H1 (cell line): Measurements from ENCODE around the gene BGN. TPM values are rescaled to one million over a fixed set of nuclear protein-coding genes. Genes with fewer than 3 reads are reported as not detected.

ENCODE experiments used
- CTCF ChIA-PET: fragments of 300-600 bp; sonication (Branson Sonifier 250); formaldehyde crosslinking; loops from one replicate; lab custom pipeline; 2021; ENCODE audit not compliant: partially characterized antibody; lab: Charles Lee
- POLR2A ChIA-PET: fragments of 300-600 bp; sonication (Branson Sonifier 250); formaldehyde crosslinking; loops from one replicate; lab custom pipeline; 2021; ENCODE audit warnings: inconsistent platforms; ENCODE audit not compliant: partially characterized antibody; lab: Charles Lee
- DNase-seq, 2 experiments: peaks; one replicate each; pipeline versions ENCODE4 v3.0.0 to v3.0.0-alpha.2; 2010 to 2022; ENCODE audit warnings: low spot score in 2 of 2, low read depth in 1 of 2, mixed read lengths in 1 of 2
- FAIRE-seq: peaks from 2 replicates; lab custom pipeline; 2011; peaks lifted over from hg19 to GRCh38; lab: Jason Lieb, UNC
- H2AFZ ChIP-seq: 2 replicates; pipeline ENCODE4 v1.8.1; 2012; ENCODE audit warnings: low read length, inconsistent platforms
- H2AK5ac ChIP-seq: 2 replicates; pipeline ENCODE4 v1.6.1; 2013; ENCODE audit warnings: low read depth, low read length
- H2BK120ac ChIP-seq: replicated peaks from 2 replicates; pipeline ENCODE3; 2013; ENCODE audit warnings: low read depth, low read length, inconsistent platforms
- H2BK12ac ChIP-seq: 2 replicates; pipeline ENCODE4 v1.6.1; 2013; ENCODE audit warnings: low read depth, low read length
- H2BK15ac ChIP-seq: 2 replicates; pipeline ENCODE4 v1.6.1; 2013; ENCODE audit warnings: low read length
- H2BK20ac ChIP-seq: 2 replicates; pipeline ENCODE4 v1.6.1; 2013; ENCODE audit warnings: low read length
- H2BK5ac ChIP-seq: 2 replicates; pipeline ENCODE4 v1.6.1; 2013; ENCODE audit warnings: low read depth, low read length
- H3K14ac ChIP-seq: 2 replicates; pipeline ENCODE4 v1.6.1; 2013; ENCODE audit warnings: inconsistent platforms; ENCODE audit not compliant: insufficient read length
- H3K18ac ChIP-seq: 2 replicates; pipeline ENCODE4 v1.6.1; 2013; ENCODE audit warnings: low read length; ENCODE audit errors: extremely low read depth
- H3K23ac ChIP-seq: 2 replicates; pipeline ENCODE4 v1.6.1; 2013; ENCODE audit warnings: inconsistent platforms; ENCODE audit not compliant: insufficient read length
- H3K23me2 ChIP-seq: 2 replicates; pipeline ENCODE4 v1.6.1; 2013; ENCODE audit warnings: low read depth, low read length
- H3K27ac ChIP-seq: 2 replicates; pipeline ENCODE4 v1.6.1; 2011; ENCODE audit warnings: low read depth, low read length, inconsistent platforms
- H3K27me3 ChIP-seq, 4 experiments: replicated peaks in 1 of 4; 1 replicate in 1 of 4; 2 replicates in 3 of 4; pipeline versions ENCODE4 v1.6.1 to v1.8.1; 2011 to 2013; ENCODE audit warnings: low read length in 3 of 4, mild to moderate bottlenecking in 3 of 4, inconsistent platforms in 2 of 4, mixed read lengths in 2 of 4, moderate library complexity in 1 of 4; ENCODE audit not compliant: control insufficient read depth in 3 of 4, insufficient read depth in 3 of 4; ENCODE audit errors: extremely low read depth in 1 of 4
- H3K36me3 ChIP-seq, 4 experiments: 2 replicates each; pipeline versions ENCODE4 v1.6.1 to v1.8.1; 2011 to 2013; ENCODE audit warnings: mild to moderate bottlenecking in 4 of 4, low read length in 3 of 4, moderate library complexity in 2 of 4, control low read depth in 1 of 4, inconsistent platforms in 1 of 4; ENCODE audit not compliant: insufficient read depth in 4 of 4, control insufficient read depth in 2 of 4
- H3K4ac ChIP-seq: replicated peaks from 2 replicates; pipeline ENCODE3; 2013; ENCODE audit warnings: low read length, low read depth, mixed read lengths, inconsistent platforms; ENCODE audit not compliant: insufficient read length
- H3K4me1 ChIP-seq, 4 experiments: replicated peaks in 1 of 4; 1 replicate in 1 of 4; 2 replicates in 3 of 4; pipeline versions ENCODE4 v1.6.1 to v1.8.1; 2011 to 2013; ENCODE audit warnings: low read length in 3 of 4, inconsistent platforms in 2 of 4, mixed read lengths in 1 of 4; ENCODE audit not compliant: insufficient read depth in 4 of 4, control insufficient read depth in 3 of 4
- H3K4me2 ChIP-seq, 2 experiments: 2 replicates each; pipeline versions ENCODE4 v1.6.1 to v1.8.1; 2011 to 2013; ENCODE audit warnings: low read depth in 2 of 2, low read length in 2 of 2, control low read depth in 1 of 2, inconsistent platforms in 1 of 2, mild to moderate bottlenecking in 1 of 2; ENCODE audit not compliant: insufficient read depth in 1 of 2
- H3K4me3 ChIP-seq, 4 experiments: fragments of 200-600, 300-600 bp in 1 of 4; sonication (generic), shearing (Covaris generic), sonication (Bioruptor Twin) in 1 of 4; 2 replicates each; pipeline versions ENCODE4 v1.5.1 to v1.8.1; 2011 to 2016; ENCODE audit warnings: low read length in 4 of 4, low read depth in 3 of 4, control low read depth in 2 of 4, inconsistent platforms in 2 of 4, mild to moderate bottlenecking in 2 of 4, mixed read lengths in 1 of 4, moderate library complexity in 1 of 4; ENCODE audit not compliant: insufficient read depth in 2 of 4; ENCODE audit errors: extremely low read depth in 1 of 4
- H3K56ac ChIP-seq: replicated peaks from 2 replicates; pipeline ENCODE3; 2013; ENCODE audit warnings: low read depth, mild to moderate bottlenecking, mixed read lengths, low read length, inconsistent platforms; ENCODE audit not compliant: insufficient read length
- H3K79me1 ChIP-seq: 2 replicates; pipeline ENCODE4 v1.6.1; 2013; ENCODE audit warnings: low read depth, low read length, control low read depth
- H3K79me2 ChIP-seq, 2 experiments: 2 replicates each; pipeline versions ENCODE4 v1.6.1 to v1.8.1; 2012 to 2013; ENCODE audit warnings: low read length in 2 of 2, mild to moderate bottlenecking in 2 of 2, inconsistent platforms in 1 of 2; ENCODE audit not compliant: insufficient read depth in 2 of 2, control insufficient read depth in 1 of 2
- H3K9ac ChIP-seq, 4 experiments: replicated peaks in 1 of 4; 1 replicate in 1 of 4; 2 replicates in 3 of 4; pipeline versions ENCODE4 v1.6.1 to v1.8.1; 2011 to 2013; ENCODE audit warnings: low read depth in 3 of 4, low read length in 3 of 4, control low read depth in 2 of 4, mild to moderate bottlenecking in 2 of 4, moderate library complexity in 2 of 4, inconsistent platforms in 1 of 4; ENCODE audit errors: extremely low read depth in 1 of 4
- H3K9me3 ChIP-seq, 2 experiments: 2 replicates each; pipeline versions ENCODE4 v1.6.1 to v1.8.1; 2012 to 2013; ENCODE audit warnings: mild to moderate bottlenecking in 2 of 2, moderate library complexity in 2 of 2, control low read depth in 1 of 2, inconsistent platforms in 1 of 2, low read depth in 1 of 2, low read length in 1 of 2, mixed read lengths in 1 of 2; ENCODE audit not compliant: insufficient read depth in 2 of 2
- H4K20me1 ChIP-seq, 2 experiments: replicated peaks in 1 of 2; 2 replicates each; pipeline versions ENCODE3 to v1.8.1; 2011 to 2013; ENCODE audit warnings: inconsistent platforms in 2 of 2, low read length in 2 of 2, mild to moderate bottlenecking in 1 of 2; ENCODE audit not compliant: insufficient read depth in 2 of 2, control insufficient read depth in 1 of 2
- H4K5ac ChIP-seq: 2 replicates; pipeline ENCODE4 v1.6.1; 2013; ENCODE audit warnings: low read length, low read depth, mixed read lengths, inconsistent platforms; ENCODE audit not compliant: insufficient read length
- H4K8ac ChIP-seq: 2 replicates; pipeline ENCODE4 v1.8.0; 2013; ENCODE audit warnings: mild to moderate bottlenecking, moderate library complexity, low read length, inconsistent platforms; ENCODE audit not compliant: insufficient read depth; ENCODE audit errors: extremely low read depth
- H4K91ac ChIP-seq: replicated peaks from 2 replicates; pipeline ENCODE3; 2013; ENCODE audit warnings: low read length, mixed read lengths, inconsistent platforms; ENCODE audit not compliant: insufficient read length
- ASH2L ChIP-seq: fragments of 200-600, 300-600 bp; sonication (generic); IDR thresholded peaks from one replicate; pipeline ENCODE4 v1.7.1; 2017; ENCODE audit warnings: low read length
- KDM5A ChIP-seq: fragments of 200-600 bp; IDR thresholded peaks from 2 replicates; pipeline ENCODE4 v1.7.1; 2012; ENCODE audit warnings: mild to moderate bottlenecking, low read length, inconsistent platforms, mixed read lengths
- MAFK ChIP-seq: IDR thresholded peaks from 2 replicates; pipeline ENCODE4 v1.6.1; 2012; ENCODE audit warnings: low read depth, mild to moderate bottlenecking, improper control_type of control experiment, low read length
- RXRA ChIP-seq: IDR thresholded peaks from 2 replicates; pipeline ENCODE4 v1.6.1; 2011; ENCODE audit warnings: low read depth, mild to moderate bottlenecking, low read length, moderate library complexity; ENCODE audit not compliant: insufficient read depth
- TAF7 ChIP-seq: optimal IDR thresholded peaks from 2 replicates; pipeline ENCODE3; 2011; ENCODE audit warnings: low read depth, mild to moderate bottlenecking, inconsistent platforms, low read length, moderate library complexity, borderline replicate concordance
- WGBS, 2 experiments: shearing (Covaris generic) in 1 of 2; methylation state at CpG; one replicate each; pipeline versions ENCODE4 v1.1.6 to v1.1.7; 2013 to 2015; ENCODE audit warnings: low lambda C conversion rate in 2 of 2, mixed read lengths in 2 of 2, inconsistent platforms in 1 of 2, low coverage in 1 of 2, missing lambda C conversion rate in 1 of 2; ENCODE audit not compliant: insufficient replicate concordance in 2 of 2, insufficient coverage in 1 of 2, insufficient read length in 1 of 2; ENCODE audit errors: extremely low coverage in 1 of 2, missing lambda C conversion rate in 1 of 2; 5-methylcytosine and 5-hydroxymethylcytosine counted together
- polyA plus RNA-seq, 7 experiments: library from polyadenylated mRNA; depleted of rRNA in 3 of 7; stranded (reverse) in 5 of 7; unstranded in 2 of 7; fragments of >200 nt in 5 of 7; fragments of 200-250 nt in 2 of 7; gene quantifications; 1 replicate in 5 of 7; 2 replicates in 1 of 7; 4 replicates in 1 of 7; pipeline versions ENCODE4 v1.2.1 to v1.2.3, GENCODE V29; 2011 to 2013; ENCODE audit warnings: missing spikeins in 2 of 7, mixed read lengths in 2 of 7
- total RNA-seq: library from RNA; stranded (reverse); fragmentation: NEBNext Ultra II Directional; extraction: Animal tissue kit (Norgen Biotek cat#: 25700); gene quantifications from 2 replicates; pipeline ENCODE4 v1.2.1, GENCODE V29; 2021

The BGN gene
- total and polyA plus RNA-seq, 2 of the 8 experiments (the other 6 are each of a cell fraction or from before 2014, with no cell fraction given), result 1.8 to 2.4 TPM

- ChIA-PET CTCF (interaction anchor here (1.2 to 8.5 kb wide), 5 partner anchors 14 to 40 kb away, joined by 3 to 84 read pairs (median 4); partner anchors contain the start of genes BGN and HAUS7), POLR2A (no interaction called here)
- H3K27me3 ChIP-seq, result no peaks in the 10 kb centered on the region
- no peak overlapping the region for H3K56ac ChIP-seq
- no peak overlapping the region for H2BK20ac ChIP-seq
- H3K4me2 ChIP-seq, result no peak overlapping the region
- H4K20me1 ChIP-seq, result peaks cover 0 to 4% of the 10 kb centered on the region in 2 experiments
- no peak overlapping the region for H3K14ac ChIP-seq
- no peak overlapping the region for H3K27ac ChIP-seq
- peaks cover 0 to 1% (median 0%) of the 10 kb centered on the region in 4 experiments; a peak in 2 of 7 replicates for H3K4me1 ChIP-seq
- no peak overlapping the region for H2AFZ ChIP-seq
- no peak overlapping the region for H4K8ac ChIP-seq
- no peak overlapping the region for H2BK5ac ChIP-seq
- no peak overlapping the region for H2BK12ac ChIP-seq
- H3K9ac ChIP-seq, result no peak overlapping the region
- WGBS, 2 experiments, result 82% methylated on average over 5 of the region's 11 CpGs; no CpG with 5 or more reads in 1 of the 2 experiments
- no peak overlapping the region for H4K5ac ChIP-seq
- H3K9me3 ChIP-seq, result no peaks in the 10 kb centered on the region
- no peak overlapping the region for H2BK15ac ChIP-seq
- H2BK120ac ChIP-seq, result no peak overlapping the region
- no peak overlapping the region for H3K4ac ChIP-seq
- H3K18ac ChIP-seq, result no peak overlapping the region
- H3K79me1 ChIP-seq, result no peaks in the 10 kb centered on the region
- no peak overlapping the region for H2AK5ac ChIP-seq
- DNase-seq (no peak), FAIRE-seq (no peak)
- H3K23ac ChIP-seq, result no peak overlapping the region
- no peak overlapping the region for H4K91ac ChIP-seq
- peaks cover 7% of the 10 kb centered on the region; the same call in 1 of the 2 replicates for H3K23me2 ChIP-seq
- no peaks in the 10 kb centered on the region for H3K36me3 ChIP-seq
- H3K79me2 ChIP-seq, result no peaks in the 10 kb centered on the region
- H3K4me3 ChIP-seq, result no peak overlapping the region
- TF ChIP-seq MAFK (no peak), RXRA (no peak), KDM5A (no peak), ASH2L (no peak), TAF7 (no peak)
These were observed 15.6 kb downstream of the BGN start for GRCh38 chrX:153510383-153510782.
